Fibroblast of skin of right biceps (primary cell): ENCODE results near the gene TLE3.

Source experiments
- DNase-seq: peaks from one replicate; pipeline ENCODE4 v3.0.0-alpha.2; 2013

Gene TLE3

GRCh38 chr15:70082281-70082900 is 15.3 kb downstream of the TLE3 start:
- DNase-seq: no peak

GRCh38 chr15:70081612-70082011 is 16.1 kb downstream of the TLE3 start:
- DNase-seq: no peak

GRCh38 chr15:70080347-70080746 is 17.4 kb downstream of the TLE3 start:
- no peak for DNase-seq

- no peak for DNase-seq
Measured at GRCh38 chr15:70079888-70080287, 17.8 kb downstream of the TLE3 start.

- no peak for DNase-seq
Measured at GRCh38 chr15:70078578-70079417, 18.9 kb downstream of the TLE3 start.

GRCh38 chr15:70077188-70078147 is 20.2 kb downstream of the TLE3 start:
- no peak for DNase-seq

GRCh38 chr15:70074380-70074779 is 23.3 kb downstream of the TLE3 start:
- no peak for DNase-seq

- no peak for DNase-seq
Measured at GRCh38 chr15:70072479-70072878, 25.2 kb downstream of the TLE3 start.

- DNase-seq: no peak
Measured at GRCh38 chr15:70071799-70072198, 25.9 kb downstream of the TLE3 start.

GRCh38 chr15:70069716-70070115 is 28.0 kb downstream of the TLE3 start:
- no peak for DNase-seq

- DNase-seq: no peak
Measured at GRCh38 chr15:70068783-70069565, 28.7 kb downstream of the TLE3 start.

GRCh38 chr15:70067681-70068080 is 30.0 kb downstream of the TLE3 start:
- no peak for DNase-seq

GRCh38 chr15:70067011-70067410 is 30.7 kb downstream of the TLE3 start:
- DNase-seq: no peak

GRCh38 chr15:70066447-70066846 is 31.3 kb downstream of the TLE3 start:
- DNase-seq: peak; percentile 31

GRCh38 chr15:70066004-70066403 is 31.7 kb downstream of the TLE3 start:
- DNase-seq: no peak

- no peak for DNase-seq
Measured at GRCh38 chr15:70065006-70065722, 32.6 kb downstream of the TLE3 start.

GRCh38 chr15:70064441-70064840 is 33.3 kb downstream of the TLE3 start:
- no peak for DNase-seq

- DNase-seq: no peak
Measured at GRCh38 chr15:70063980-70064379, 33.7 kb downstream of the TLE3 start.

- DNase-seq: no peak
Measured at GRCh38 chr15:70063261-70063925, 34.3 kb downstream of the TLE3 start.

GRCh38 chr15:70062321-70062956 is 35.3 kb downstream of the TLE3 start:
- peak; percentile 99 for DNase-seq
